Occipital lobe (tissue), 2 donors: ENCODE data around the gene RALGAPA1. TPM values are rescaled to one million over a fixed set of nuclear protein-coding genes. Genes with fewer than 3 reads are reported as not detected.
"Not testable (repeated sequence)": the region's sequence is repeated elsewhere in the genome, so short reads cannot be mapped to it uniquely, and the experiment has no call there.

Experiments
- DNase-seq: peaks from one replicate; lab custom pipeline; 2025; lab: John Stamatoyannopoulos, UW
- total RNA-seq: library from RNA; depleted of rRNA; stranded (reverse); fragments of >200 nt; gene quantifications from one replicate; pipeline ENCODE4 v1.2.3, GENCODE V29; 2014

RALGAPA1 gene
- total RNA-seq, 1 donor from 2014 or later: 211 TPM

GRCh38 chr14:35766036-35766699 is 42.9 kb downstream of the RALGAPA1 start:
- no peak for DNase-seq

DNA sequence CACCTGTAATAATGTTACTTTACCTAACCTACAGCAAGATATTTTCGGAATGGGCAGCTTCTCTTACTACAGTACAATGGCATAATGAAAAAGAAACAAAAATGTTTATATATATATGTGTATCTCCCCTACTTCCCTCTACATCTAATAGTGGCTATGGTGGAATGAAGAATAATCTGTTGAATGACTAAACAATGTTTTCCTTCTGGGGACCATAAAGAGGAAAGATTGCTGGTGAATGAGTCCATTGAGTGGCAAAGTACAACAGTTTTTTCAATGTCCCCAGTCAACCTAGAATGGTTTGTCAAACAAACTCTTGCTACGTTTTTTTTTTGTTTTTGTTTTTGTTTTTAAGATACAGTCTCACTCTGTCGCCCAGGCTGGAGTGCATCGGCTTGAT is 47.2 kb downstream of the RALGAPA1 start:
- DNase-seq: no peak

- no peak for DNase-seq
These were observed 49.0 kb downstream of the RALGAPA1 start for GRCh38 chr14:35760143-35760542.

DNA sequence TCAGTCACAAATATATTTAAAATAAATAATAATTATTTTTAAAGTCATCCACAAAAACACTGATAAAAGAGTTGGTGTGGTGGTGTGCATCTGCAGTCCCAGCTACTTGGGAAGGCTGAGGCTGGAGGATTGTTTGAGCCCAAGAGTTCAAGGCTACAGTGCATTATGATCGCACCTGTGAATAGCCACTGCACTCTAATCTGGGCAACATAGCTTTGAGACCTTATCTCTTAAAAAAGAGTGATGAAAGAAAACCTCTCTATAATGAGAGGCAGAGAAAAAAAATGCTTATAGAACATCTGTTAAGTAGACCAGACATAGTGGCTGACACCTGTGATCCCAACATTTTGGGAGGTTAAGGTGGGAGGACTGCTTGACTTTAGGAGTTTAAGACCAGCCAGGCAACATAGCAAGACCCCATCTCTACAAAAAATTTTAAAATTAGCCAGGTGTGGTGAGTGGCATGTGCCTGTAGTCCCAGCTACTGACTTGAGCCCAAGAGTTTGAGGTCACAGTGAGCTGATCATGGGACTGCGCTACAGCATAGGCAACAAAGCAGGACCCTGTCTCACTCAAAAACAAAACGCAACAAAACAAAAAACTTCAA is 50.5 kb downstream of the RALGAPA1 start:
- no peak for DNase-seq

GRCh38 chr14:35754671-35755070 is 54.4 kb downstream of the RALGAPA1 start:
- no peak for DNase-seq

DNA sequence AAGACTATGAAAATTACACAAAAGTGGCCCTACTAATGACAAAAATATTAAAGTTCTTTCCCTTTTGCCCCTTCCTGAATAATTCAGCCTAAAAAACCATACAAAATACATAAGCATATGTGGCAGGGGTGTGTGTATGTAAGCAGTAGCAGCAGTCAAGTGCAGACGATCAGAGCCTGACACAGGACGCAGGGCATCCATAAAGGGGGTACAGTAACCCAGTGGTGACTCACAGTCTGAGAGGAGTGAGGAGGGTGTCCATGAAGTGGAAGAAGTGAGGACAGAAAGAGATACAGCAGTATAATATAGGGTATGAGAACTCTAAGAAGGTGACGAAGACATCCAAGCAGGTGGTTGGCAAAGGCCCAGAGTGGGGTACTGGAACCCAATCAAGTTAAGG is 56.7 kb downstream of the RALGAPA1 start:
- DNase-seq: no peak

- DNase-seq: no peak
These were observed 58.7 kb downstream of the RALGAPA1 start for GRCh38 chr14:35750202-35750904.

- no peak for DNase-seq
These were observed 61.7 kb downstream of the RALGAPA1 start for GRCh38 chr14:35747379-35747778.

DNA sequence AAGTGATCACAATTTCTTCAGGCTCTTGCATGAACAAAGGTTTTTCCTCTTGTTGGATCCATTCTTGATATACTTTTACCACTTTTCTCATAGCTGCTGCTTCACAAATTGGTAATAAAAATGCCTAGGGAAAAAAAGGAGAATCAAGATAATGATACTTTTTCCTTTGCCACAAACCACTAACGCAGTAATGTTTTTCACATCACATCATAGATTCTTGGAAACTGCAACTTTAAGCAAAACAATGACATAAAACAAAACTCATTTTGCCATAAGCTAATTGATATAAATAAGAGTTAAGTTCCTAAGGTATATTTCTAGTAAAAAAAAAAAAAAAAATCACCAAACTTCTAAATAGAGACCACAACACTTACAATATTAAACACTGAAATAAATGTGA is 66.7 kb downstream of the RALGAPA1 start:
- DNase-seq: no peak

- no peak for DNase-seq
These were observed 67.1 kb downstream of the RALGAPA1 start for GRCh38 chr14:35742032-35742371.

- no peak for DNase-seq
These were observed 67.6 kb downstream of the RALGAPA1 start for GRCh38 chr14:35741345-35742031.

GRCh38 chr14:35740215-35740614 is 68.9 kb downstream of the RALGAPA1 start:
- no peak for DNase-seq

DNA sequence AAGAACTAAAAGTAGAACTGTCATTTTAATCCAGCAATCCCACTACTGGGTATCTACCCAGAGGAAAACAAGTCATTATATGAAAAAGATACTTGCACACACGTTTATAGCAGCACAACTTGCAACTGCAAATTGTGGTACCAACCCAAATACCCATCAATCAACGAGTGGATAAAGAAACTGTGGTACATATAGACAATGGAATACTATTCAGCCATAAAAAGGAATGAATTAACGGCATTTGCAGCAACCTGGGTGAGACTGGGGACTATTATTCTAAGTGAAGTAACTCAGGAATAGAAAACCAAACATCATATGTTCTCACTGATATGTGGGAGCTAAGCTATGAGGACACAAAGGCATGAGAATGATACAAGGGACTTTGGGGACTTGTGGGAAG is 73.9 kb downstream of the RALGAPA1 start:
- not testable (repeated sequence) for DNase-seq

DNA sequence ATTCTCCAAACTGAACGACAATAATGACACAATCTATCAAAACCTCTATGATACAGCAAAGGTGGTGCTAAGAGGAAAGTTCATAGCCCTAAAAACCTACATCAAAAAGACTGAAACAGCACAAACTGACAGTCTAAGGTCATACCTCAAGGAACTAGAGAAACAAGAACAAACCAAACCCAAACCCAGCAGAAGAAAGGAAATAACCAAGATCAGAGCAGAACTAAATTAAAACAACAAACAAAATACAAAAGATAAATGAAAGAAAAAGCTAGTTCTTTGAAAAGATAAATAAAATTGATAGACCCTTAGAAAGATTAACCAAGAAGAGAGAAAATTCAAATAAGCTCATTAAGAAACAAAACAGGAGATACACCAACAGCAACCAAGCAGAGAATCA is 75.6 kb downstream of the RALGAPA1 start:
- not testable (repeated sequence) for DNase-seq

- no peak for DNase-seq
These were observed 78.2 kb downstream of the RALGAPA1 start for GRCh38 chr14:35730871-35731270.

GRCh38 chr14:35727764-35728163 is 81.3 kb downstream of the RALGAPA1 start:
- DNase-seq: no peak

- no peak for DNase-seq
These were observed 83.2 kb downstream of the RALGAPA1 start for GRCh38 chr14:35725930-35726329.

DNA sequence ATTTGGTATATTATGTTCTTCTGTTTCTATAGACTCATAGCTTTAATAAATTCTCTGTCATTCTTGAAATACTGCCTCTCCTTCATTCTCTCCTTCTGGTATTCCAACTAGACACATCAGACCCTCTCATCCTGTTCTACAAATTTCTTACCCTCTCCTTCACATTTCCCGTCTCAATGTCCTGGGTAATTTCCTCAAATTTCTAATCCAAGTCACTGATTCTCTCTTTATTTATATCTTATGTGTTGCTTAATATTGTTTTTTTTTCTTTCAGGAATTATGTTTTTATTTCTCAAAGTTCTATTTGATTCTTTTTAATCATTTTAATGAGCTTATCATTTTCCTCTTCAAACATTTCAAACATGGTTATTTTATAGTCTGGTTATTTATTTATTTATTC is 94.0 kb downstream of the RALGAPA1 start:
- no peak for DNase-seq

DNA sequence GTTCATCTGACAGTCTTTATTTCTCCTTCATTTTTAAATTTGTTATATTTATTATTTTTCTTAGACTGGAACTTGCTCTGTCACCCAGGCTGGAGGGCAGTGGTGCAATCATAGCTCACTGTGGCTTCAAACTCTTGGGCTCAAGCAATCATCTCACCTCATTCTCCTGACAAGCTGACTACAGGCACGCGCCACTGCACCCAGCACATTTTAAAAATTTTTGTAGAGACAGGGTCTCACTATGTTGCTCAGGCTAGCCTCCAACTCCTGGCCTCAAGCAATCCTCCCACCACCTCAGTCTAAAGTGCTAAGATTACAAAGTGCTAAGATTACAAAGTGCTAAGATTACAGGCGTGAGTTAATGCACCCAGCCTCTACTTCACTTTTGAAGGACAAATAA is 96.6 kb downstream of the RALGAPA1 start:
- DNase-seq: no peak

DNA sequence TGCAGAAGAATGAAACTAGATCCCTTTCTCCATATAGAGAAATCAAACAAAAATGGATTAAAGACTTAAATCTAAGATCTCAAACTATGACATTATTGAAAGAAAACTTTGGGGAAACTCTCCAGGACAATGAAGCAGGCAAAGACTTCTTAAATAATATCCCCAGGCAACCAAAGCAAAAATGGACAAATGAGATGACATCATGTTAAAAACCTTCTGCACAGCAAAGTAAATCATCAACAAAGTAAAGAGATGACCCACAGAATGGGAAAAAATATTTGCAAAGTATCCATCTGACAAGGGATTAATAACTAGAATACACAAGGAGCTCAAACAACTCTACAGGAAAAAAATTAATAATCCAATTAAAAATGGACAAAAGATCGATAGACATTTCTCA is 101.0 kb downstream of the RALGAPA1 start:
- DNase-seq: no peak

DNA sequence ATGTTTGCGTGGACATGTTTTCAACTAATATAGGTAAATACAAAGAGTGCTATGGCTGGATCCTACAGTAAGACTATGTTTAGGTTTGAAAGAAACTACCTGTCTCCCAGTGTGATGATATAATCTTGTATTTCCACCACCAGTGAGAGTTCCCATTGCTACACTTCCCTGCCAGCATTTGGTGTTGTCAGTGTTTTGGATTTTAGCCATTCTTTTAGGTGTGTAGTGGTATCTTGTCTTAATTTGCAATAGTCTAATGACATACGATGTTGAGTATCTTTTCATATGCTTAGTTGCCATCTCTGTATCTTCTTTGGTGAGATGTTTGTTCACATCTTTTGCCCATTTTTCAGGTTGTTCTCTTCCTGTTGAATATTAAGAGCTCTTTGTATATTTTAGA is 103.5 kb downstream of the RALGAPA1 start:
- DNase-seq: no peak

- DNase-seq: no peak
These were observed 104.2 kb downstream of the RALGAPA1 start for GRCh38 chr14:35704793-35705493.
